Liver (tissue), 9 donors: ENCODE data around the gene GRAP. TPM values are rescaled to one million over a fixed set of nuclear protein-coding genes. Genes with fewer than 3 reads are reported as not detected.

ENCODE experiments used
- DNase-seq: peaks from one replicate; pipeline ENCODE4 v3.0.0-alpha.2; 2017; ENCODE audit warnings: low spot score
- H3K27ac ChIP-seq, 2 donors: one replicate each; pipeline ENCODE4 v1.7.0; 2013; ENCODE audit warnings: inconsistent platforms in 2 of 2, low read length in 2 of 2, control low read depth in 1 of 2, low read depth in 1 of 2, mild to moderate bottlenecking in 1 of 2
- H3K27me3 ChIP-seq, 4 donors: one replicate each; pipeline versions ENCODE4 v1.6.1 to v1.7.0; 2013; ENCODE audit warnings: low read length in 3 of 4, inconsistent platforms in 1 of 4, mild to moderate bottlenecking in 1 of 4, moderate library complexity in 1 of 4; ENCODE audit not compliant: control insufficient read depth in 4 of 4, insufficient read depth in 4 of 4
- H3K36me3 ChIP-seq, 4 donors: one replicate each; pipeline versions ENCODE4 v1.6.1 to v1.7.0; 2013; ENCODE audit warnings: low read length in 3 of 4, mild to moderate bottlenecking in 3 of 4, low read depth in 1 of 4, moderate library complexity in 1 of 4; ENCODE audit not compliant: control insufficient read depth in 4 of 4, insufficient read depth in 3 of 4
- H3K4me1 ChIP-seq, 4 donors: one replicate each; pipeline versions ENCODE4 v1.6.1 to v1.7.0; 2013; ENCODE audit warnings: low read length in 3 of 4, mild to moderate bottlenecking in 3 of 4, moderate library complexity in 1 of 4; ENCODE audit not compliant: control insufficient read depth in 4 of 4, insufficient read depth in 4 of 4
- H3K4me3 ChIP-seq, 3 donors: one replicate each; pipeline versions ENCODE4 v1.6.1 to v1.7.0; 2013; ENCODE audit warnings: low read length in 3 of 3, control low read depth in 1 of 3, low read depth in 1 of 3, mild to moderate bottlenecking in 1 of 3
- H3K9ac ChIP-seq, 2 donors: one replicate each; pipeline ENCODE4 v1.7.0; 2013; ENCODE audit warnings: low read length in 2 of 2, mild to moderate bottlenecking in 2 of 2, moderate library complexity in 2 of 2, control low read depth in 1 of 2, low read depth in 1 of 2
- H3K9me3 ChIP-seq, 4 donors: one replicate each; pipeline versions ENCODE4 v1.6.1 to v1.7.0; 2013; ENCODE audit warnings: low read length in 3 of 4; ENCODE audit not compliant: control insufficient read depth in 4 of 4
- EGR1 ChIP-seq, 2 donors: IDR thresholded peaks; 2 replicates each; pipeline ENCODE4 v1.6.1; 2016 to 2018; ENCODE audit warnings: antibody characterized with exemption in 2 of 2, low read depth in 2 of 2
- FOXA1 ChIP-seq: IDR thresholded peaks from 2 replicates; pipeline ENCODE4 v1.6.1; 2016; ENCODE audit warnings: antibody characterized with exemption
- FOXA2 ChIP-seq: IDR thresholded peaks from 2 replicates; pipeline ENCODE4 v1.6.1; 2016; ENCODE audit warnings: antibody characterized with exemption
- HNF4A ChIP-seq, 2 donors: conservative IDR thresholded peaks; 2 replicates each; pipeline ENCODE4 v1.6.1; 2016; ENCODE audit warnings: antibody characterized with exemption in 2 of 2, mild to moderate bottlenecking in 2 of 2
- HNF4G ChIP-seq: IDR thresholded peaks from 2 replicates; pipeline ENCODE4 v1.6.1; 2016; ENCODE audit warnings: antibody characterized with exemption
- JUND ChIP-seq, 2 donors: IDR thresholded peaks; 2 replicates each; pipeline ENCODE4 v1.6.1; 2016; ENCODE audit warnings: antibody characterized with exemption in 2 of 2
- NR2F2 ChIP-seq: IDR thresholded peaks from 2 replicates; pipeline ENCODE4 v1.6.1; 2016; ENCODE audit warnings: antibody characterized with exemption
- RAD21 ChIP-seq, 2 donors: IDR thresholded peaks; 2 replicates each; pipeline ENCODE4 v1.6.1; 2016; ENCODE audit warnings: antibody characterized with exemption in 2 of 2, mild to moderate bottlenecking in 2 of 2
- RXRA ChIP-seq, 2 donors: IDR thresholded peaks; 2 replicates each; pipeline ENCODE4 v1.6.1; 2017 to 2018; ENCODE audit warnings: antibody characterized with exemption in 2 of 2, mild to moderate bottlenecking in 1 of 2
- SP1 ChIP-seq: IDR thresholded peaks from 2 replicates; pipeline ENCODE4 v1.6.1; 2018; ENCODE audit warnings: antibody characterized with exemption, mild to moderate bottlenecking
- YY1 ChIP-seq: IDR thresholded peaks from 2 replicates; pipeline ENCODE4 v1.6.1; 2016; ENCODE audit warnings: antibody characterized with exemption, mild to moderate bottlenecking
- WGBS: extraction: QIAGEN DNeasy Blood & Tissue Kit; methylation state at CpG from one replicate; pipeline ENCODE4 v1.1.7; 2013; 5-methylcytosine and 5-hydroxymethylcytosine counted together
- polyA plus RNA-seq, 2 donors: library from polyadenylated mRNA; stranded (reverse) in 1 of 2; unstranded in 1 of 2; fragments of 200-250 nt in 1 of 2; fragments of >200 nt in 1 of 2; fragmentation: Nextera tagmentation in 1 of 2; extraction: Ambion mirVana in 1 of 2; gene quantifications; one replicate each; pipeline versions ENCODE4 v1.2.1 to v1.2.3, GENCODE V29; 2013 to 2015
- total RNA-seq, 2 donors: library from RNA; depleted of rRNA; stranded (reverse); fragments of >200 nt; gene quantifications; one replicate each; pipeline ENCODE4 v1.2.3, GENCODE V29; 2014
- TF ChIP-seq, protein P1 (sequence below): IDR thresholded peaks from 2 replicates; pipeline ENCODE4 v1.6.1; 2016; ENCODE audit warnings: antibody characterized with exemption, mild to moderate bottlenecking
- TF ChIP-seq, protein P2 (sequence below): IDR thresholded peaks from 2 replicates; pipeline ENCODE4 v1.6.1; 2016; ENCODE audit warnings: antibody characterized with exemption
- TF ChIP-seq, protein P3 (sequence below): IDR thresholded peaks from 2 replicates; pipeline ENCODE4 v1.6.1; 2016; ENCODE audit warnings: antibody characterized with exemption
- TF ChIP-seq, protein P4 (sequence below): IDR thresholded peaks from 2 replicates; pipeline ENCODE4 v1.6.1; 2016; ENCODE audit warnings: antibody characterized with exemption
- donor health status: healthy.
- donor health status: healthy.
- donor health status: healthy.
- donor health status: healthy.
- donor health status: healthy.

GRAP gene
- total and polyA plus RNA-seq, 4 donors, result 1.2 to 6.5 (median 5.2) TPM

DNA sequence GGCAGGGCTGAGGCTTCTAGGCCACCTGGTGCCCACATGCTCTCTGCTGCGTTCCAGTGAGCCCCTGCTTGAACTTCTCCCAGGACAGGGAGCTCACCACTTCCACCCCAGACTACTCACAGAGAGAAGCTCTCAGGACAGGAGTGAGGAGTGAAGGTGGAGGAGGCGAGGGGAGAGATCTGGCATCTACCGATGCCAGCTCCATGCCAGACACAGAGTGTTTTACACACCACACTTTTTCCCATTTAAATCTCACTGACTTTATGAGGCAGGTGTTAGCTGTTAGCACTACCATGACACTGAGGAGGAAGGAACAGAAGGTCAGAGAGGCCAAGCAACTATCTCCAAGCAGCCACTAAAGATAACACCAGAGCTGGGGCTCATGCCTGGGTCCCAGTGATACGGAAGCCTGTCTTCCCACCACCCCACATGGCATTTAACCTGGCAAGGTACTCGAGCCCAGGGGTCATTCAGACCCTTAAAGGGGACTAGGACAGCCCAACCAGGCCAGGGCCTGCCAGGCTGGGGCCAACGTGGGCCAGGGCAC, 49.0 kb downstream of the GRAP start:
- Histone ChIP-seq H3K9ac (no peak overlapping the region), H3K4me1 (peaks cover 3 to 64% (median 46%) of the 10 kb centered on the region in 4 donors), H3K27me3 (no peaks in the 10 kb centered on the region), H3K27ac (no peak overlapping the region), H3K9me3 (no peaks in the 10 kb centered on the region), H3K36me3 (peaks cover 0 to 2% (median 0%) of the 10 kb centered on the region in 4 donors), H3K4me3 (no peak overlapping the region)
- WGBS, result 81% methylated on average over 6 of the region's 6 CpGs
- DNase-seq, result no peak
- TF ChIP-seq FOXA1, result no peak
- no peak for TF ChIP-seq HNF4G
- no peak for TF ChIP-seq RAD21 (IDR thresholded peaks at IDR 0.05)
- TF ChIP-seq, protein P1, sequence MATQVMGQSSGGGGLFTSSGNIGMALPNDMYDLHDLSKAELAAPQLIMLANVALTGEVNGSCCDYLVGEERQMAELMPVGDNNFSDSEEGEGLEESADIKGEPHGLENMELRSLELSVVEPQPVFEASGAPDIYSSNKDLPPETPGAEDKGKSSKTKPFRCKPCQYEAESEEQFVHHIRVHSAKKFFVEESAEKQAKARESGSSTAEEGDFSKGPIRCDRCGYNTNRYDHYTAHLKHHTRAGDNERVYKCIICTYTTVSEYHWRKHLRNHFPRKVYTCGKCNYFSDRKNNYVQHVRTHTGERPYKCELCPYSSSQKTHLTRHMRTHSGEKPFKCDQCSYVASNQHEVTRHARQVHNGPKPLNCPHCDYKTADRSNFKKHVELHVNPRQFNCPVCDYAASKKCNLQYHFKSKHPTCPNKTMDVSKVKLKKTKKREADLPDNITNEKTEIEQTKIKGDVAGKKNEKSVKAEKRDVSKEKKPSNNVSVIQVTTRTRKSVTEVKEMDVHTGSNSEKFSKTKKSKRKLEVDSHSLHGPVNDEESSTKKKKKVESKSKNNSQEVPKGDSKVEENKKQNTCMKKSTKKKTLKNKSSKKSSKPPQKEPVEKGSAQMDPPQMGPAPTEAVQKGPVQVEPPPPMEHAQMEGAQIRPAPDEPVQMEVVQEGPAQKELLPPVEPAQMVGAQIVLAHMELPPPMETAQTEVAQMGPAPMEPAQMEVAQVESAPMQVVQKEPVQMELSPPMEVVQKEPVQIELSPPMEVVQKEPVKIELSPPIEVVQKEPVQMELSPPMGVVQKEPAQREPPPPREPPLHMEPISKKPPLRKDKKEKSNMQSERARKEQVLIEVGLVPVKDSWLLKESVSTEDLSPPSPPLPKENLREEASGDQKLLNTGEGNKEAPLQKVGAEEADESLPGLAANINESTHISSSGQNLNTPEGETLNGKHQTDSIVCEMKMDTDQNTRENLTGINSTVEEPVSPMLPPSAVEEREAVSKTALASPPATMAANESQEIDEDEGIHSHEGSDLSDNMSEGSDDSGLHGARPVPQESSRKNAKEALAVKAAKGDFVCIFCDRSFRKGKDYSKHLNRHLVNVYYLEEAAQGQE, result no peak
- no peak for TF ChIP-seq EGR1 (IDR thresholded peaks at IDR 0.05; ENCODE audit: low read depth in 2 of 2)
- TF ChIP-seq RXRA (IDR thresholded peaks at IDR 0.05), result no peak
- no peak for TF ChIP-seq SP1
- TF ChIP-seq YY1, result no peak

DNA sequence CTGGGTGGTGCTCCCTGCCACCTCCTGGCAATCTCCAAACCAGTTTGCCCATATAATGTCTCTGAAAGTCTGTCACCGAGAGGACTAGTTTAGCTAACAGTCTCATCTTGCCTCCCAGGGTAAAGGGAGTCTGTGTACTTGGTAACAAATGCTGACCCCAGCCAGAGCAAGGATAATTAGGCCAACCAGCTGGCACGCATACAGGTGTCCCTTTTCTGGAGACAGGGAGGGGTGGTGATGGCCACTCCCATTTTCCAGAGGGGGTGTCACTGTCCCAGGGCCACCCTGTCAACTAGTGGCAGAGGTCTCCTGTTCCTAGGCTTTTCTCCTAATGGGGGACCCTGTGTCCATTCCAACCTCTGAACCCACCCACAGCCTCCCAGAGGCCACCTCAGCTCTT, 50.3 kb downstream of the GRAP start:
- no peaks in the 10 kb centered on the region for H3K27me3 ChIP-seq
- no peak for DNase-seq
- peak overlapping the region in 1 of 2 donors; percentile 14 for H3K27ac ChIP-seq
- no peak overlapping the region for H3K9ac ChIP-seq
- TF ChIP-seq FOXA1 (no peak), FOXA2 (no peak), JUND (IDR thresholded peaks at IDR 0.05) (no peak)
- 70% methylated on average over 2 of the region's 2 CpGs for WGBS
- H3K9me3 ChIP-seq, result no peaks in the 10 kb centered on the region
- no peak overlapping the region for H3K4me3 ChIP-seq
- H3K36me3 ChIP-seq, result peaks cover 0 to 2% (median 0%) of the 10 kb centered on the region in 4 donors
- peaks cover 4 to 58% (median 33%) of the 10 kb centered on the region in 4 donors for H3K4me1 ChIP-seq

DNA sequence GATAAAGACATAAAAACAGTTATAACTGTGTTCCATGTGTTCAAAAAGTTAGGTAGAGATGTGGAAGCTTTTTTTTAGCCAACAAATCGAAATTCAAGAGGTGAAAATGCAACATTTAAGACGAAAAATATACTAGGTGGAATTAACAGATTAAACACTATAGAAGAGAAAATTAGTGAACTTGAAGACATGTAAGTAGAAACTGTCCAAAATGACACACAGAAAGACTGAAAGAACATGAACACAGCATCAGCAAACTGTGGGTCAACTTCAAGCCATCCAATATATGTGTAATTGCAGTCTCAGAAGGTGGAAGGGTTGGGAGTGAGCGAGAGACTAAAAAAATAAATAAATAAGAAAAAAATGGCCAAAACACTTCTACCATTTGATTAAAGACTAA, 51.5 kb downstream of the GRAP start:
- Histone ChIP-seq H3K4me1 (peaks cover 4 to 55% (median 31%) of the 10 kb centered on the region in 4 donors), H3K27me3 (no peaks in the 10 kb centered on the region), H3K4me3 (no peak overlapping the region), H3K9me3 (no peaks in the 10 kb centered on the region), H3K9ac (no peak overlapping the region), H3K36me3 (peaks cover 0 to 2% (median 0%) of the 10 kb centered on the region in 4 donors), H3K27ac (no peak overlapping the region)
- WGBS, result 97% methylated on average over 3 of the region's 3 CpGs
- TF ChIP-seq JUND (IDR thresholded peaks at IDR 0.05), result no peak
- TF ChIP-seq, protein P2, sequence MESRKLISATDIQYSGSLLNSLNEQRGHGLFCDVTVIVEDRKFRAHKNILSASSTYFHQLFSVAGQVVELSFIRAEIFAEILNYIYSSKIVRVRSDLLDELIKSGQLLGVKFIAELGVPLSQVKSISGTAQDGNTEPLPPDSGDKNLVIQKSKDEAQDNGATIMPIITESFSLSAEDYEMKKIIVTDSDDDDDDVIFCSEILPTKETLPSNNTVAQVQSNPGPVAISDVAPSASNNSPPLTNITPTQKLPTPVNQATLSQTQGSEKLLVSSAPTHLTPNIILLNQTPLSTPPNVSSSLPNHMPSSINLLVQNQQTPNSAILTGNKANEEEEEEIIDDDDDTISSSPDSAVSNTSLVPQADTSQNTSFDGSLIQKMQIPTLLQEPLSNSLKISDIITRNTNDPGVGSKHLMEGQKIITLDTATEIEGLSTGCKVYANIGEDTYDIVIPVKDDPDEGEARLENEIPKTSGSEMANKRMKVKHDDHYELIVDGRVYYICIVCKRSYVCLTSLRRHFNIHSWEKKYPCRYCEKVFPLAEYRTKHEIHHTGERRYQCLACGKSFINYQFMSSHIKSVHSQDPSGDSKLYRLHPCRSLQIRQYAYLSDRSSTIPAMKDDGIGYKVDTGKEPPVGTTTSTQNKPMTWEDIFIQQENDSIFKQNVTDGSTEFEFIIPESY, result no peak
- TF ChIP-seq, protein P3, sequence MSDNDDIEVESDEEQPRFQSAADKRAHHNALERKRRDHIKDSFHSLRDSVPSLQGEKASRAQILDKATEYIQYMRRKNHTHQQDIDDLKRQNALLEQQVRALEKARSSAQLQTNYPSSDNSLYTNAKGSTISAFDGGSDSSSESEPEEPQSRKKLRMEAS, result no peak
- TF ChIP-seq SP1, result no peak
- no peak for TF ChIP-seq HNF4A (conservative IDR thresholded peaks at IDR 0.05)
- TF ChIP-seq, protein P4, sequence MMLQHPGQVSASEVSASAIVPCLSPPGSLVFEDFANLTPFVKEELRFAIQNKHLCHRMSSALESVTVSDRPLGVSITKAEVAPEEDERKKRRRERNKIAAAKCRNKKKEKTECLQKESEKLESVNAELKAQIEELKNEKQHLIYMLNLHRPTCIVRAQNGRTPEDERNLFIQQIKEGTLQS, result no peak
- TF ChIP-seq FOXA2, result no peak
- TF ChIP-seq NR2F2, result no peak
- TF ChIP-seq HNF4G, result no peak
- no peak for DNase-seq
